ENCODE results near the gene FBXO41. TPM values are rescaled to one million over a fixed set of nuclear protein-coding genes. Genes with fewer than 3 reads are reported as not detected.

FBXO41 gene
- total and polyA plus RNA-seq, 9 of the 15 experiments (the other 6 are each of a cell fraction or from before 2014, with no cell fraction given), result 0.21 to 8.2 (median 3.5) TPM

GRCh38 chr2:73214120-73215035, 69.9 kb downstream of the FBXO41 start, which contains the start of gene SMYD5 (continued):
- TF ChIP-seq RBM22 (IDR thresholded peaks at IDR 0.05; ENCODE audit: low read depth, low read length, poor library complexity, severe bottlenecking) (no peak), NCOA6 (IDR thresholded peaks at IDR 0.05) (no peak), DPF2 (IDR thresholded peaks at IDR 0.05) (no peak), RCOR1 (IDR thresholded peaks at IDR 0.05; ENCODE audit: borderline replicate concordance in 1 of 2, low read depth in 2 of 2, low read length in 2 of 2) (no peak), PPARD (CRISPR knock-in tag; IDR thresholded peaks at IDR 0.05) (no peak), SLC30A9 (CRISPR knock-in tag; IDR thresholded peaks at IDR 0.05) (no peak), SFPQ (IDR thresholded peaks at IDR 0.05; ENCODE audit: low read depth, low read length) (no peak), ZZZ3 (IDR thresholded peaks at IDR 0.05) (no peak), CC2D1A (IDR thresholded peaks at IDR 0.05) (no peak), RB1 (IDR thresholded peaks at IDR 0.05; ENCODE audit: low read depth) (peak; percentile 53), SMAD2 (IDR thresholded peaks at IDR 0.05; ENCODE audit: low read depth, low read length) (no peak), LARP7 (IDR thresholded peaks at IDR 0.05) (no peak), PKNOX1 (IDR thresholded peaks at IDR 0.05) (no peak), FOXK2 (conservative IDR thresholded peaks at IDR 0.05 in 1 of 2, IDR thresholded peaks at IDR 0.05 in 1 of 2; ENCODE audit: low read depth in 2 of 2) (peak; percentile 49 to 54; a peak in 1 of 4 replicates), ZNF76 (CRISPR knock-in tag; IDR thresholded peaks at IDR 0.05; ENCODE audit: borderline replicate concordance) (no peak), ZNF586 (CRISPR knock-in tag; conservative IDR thresholded peaks at IDR 0.05) (no peak), TCF3 (CRISPR knock-in tag; IDR thresholded peaks at IDR 0.05) (no peak), MAFG (tag; conservative IDR thresholded peaks at IDR 0.05) (no peak), BRF1 (IDR thresholded peaks at IDR 0.05; ENCODE audit: borderline replicate concordance, extremely low read depth, insufficient read length) (no peak), ZNF23 (CRISPR knock-in tag; IDR thresholded peaks at IDR 0.05) (no peak), EWSR1 (IDR thresholded peaks at IDR 0.05; ENCODE audit: borderline replicate concordance, low read depth, partially characterized antibody) (no peak)
- TF ChIP-seq, protein P1, sequence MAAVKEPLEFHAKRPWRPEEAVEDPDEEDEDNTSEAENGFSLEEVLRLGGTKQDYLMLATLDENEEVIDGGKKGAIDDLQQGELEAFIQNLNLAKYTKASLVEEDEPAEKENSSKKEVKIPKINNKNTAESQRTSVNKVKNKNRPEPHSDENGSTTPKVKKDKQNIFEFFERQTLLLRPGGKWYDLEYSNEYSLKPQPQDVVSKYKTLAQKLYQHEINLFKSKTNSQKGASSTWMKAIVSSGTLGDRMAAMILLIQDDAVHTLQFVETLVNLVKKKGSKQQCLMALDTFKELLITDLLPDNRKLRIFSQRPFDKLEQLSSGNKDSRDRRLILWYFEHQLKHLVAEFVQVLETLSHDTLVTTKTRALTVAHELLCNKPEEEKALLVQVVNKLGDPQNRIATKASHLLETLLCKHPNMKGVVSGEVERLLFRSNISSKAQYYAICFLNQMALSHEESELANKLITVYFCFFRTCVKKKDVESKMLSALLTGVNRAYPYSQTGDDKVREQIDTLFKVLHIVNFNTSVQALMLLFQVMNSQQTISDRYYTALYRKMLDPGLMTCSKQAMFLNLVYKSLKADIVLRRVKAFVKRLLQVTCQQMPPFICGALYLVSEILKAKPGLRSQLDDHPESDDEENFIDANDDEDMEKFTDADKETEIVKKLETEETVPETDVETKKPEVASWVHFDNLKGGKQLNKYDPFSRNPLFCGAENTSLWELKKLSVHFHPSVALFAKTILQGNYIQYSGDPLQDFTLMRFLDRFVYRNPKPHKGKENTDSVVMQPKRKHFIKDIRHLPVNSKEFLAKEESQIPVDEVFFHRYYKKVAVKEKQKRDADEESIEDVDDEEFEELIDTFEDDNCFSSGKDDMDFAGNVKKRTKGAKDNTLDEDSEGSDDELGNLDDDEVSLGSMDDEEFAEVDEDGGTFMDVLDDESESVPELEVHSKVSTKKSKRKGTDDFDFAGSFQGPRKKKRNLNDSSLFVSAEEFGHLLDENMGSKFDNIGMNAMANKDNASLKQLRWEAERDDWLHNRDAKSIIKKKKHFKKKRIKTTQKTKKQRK (IDR thresholded peaks at IDR 0.05; ENCODE audit: borderline replicate concordance, low read depth, low read length), result no peak
